ENCODE data around the gene GEMIN4.
"Not testable (repeated sequence)": the region's sequence is repeated elsewhere in the genome, so short reads cannot be mapped to it uniquely, and the experiment has no call there.

GEMIN4 gene

GRCh38 chr17:703081-703875 is 48.8 kb downstream of the GEMIN4 start:
- no peak for DNase-seq (ENCODE audit: low read depth in 2 of 2)

GRCh38 chr17:700504-701094 is 51.5 kb downstream of the GEMIN4 start:
- DNase-seq (ENCODE audit: low read depth in 2 of 2), result no peak

- no peak for DNase-seq (ENCODE audit: low read depth in 2 of 2)
Measured at GRCh38 chr17:699345-699744, 52.7 kb downstream of the GEMIN4 start.

GRCh38 chr17:698096-698495 is 54.0 kb downstream of the GEMIN4 start:
- DNase-seq (ENCODE audit: low read depth in 2 of 2), result not testable (repeated sequence)

DNA sequence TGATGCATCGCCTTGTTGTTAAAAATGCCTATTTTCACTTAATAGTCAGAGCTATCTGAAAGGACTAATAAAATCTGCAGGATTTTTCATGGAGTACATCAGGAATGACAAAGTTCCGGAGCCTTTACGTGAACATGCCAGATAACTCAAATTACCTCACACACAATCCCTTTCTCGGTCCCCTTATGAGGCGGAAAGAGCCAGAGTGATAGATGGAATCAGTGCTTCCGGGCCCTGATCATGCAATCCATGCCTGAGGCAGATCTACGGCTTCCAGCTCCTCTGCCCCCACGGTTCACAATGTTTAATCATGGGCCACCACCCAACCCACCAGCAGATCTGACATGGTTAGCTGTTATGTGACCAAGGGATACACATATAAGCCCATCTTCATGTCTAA is 54.4 kb downstream of the GEMIN4 start:
- no peak for DNase-seq (ENCODE audit: low read depth in 2 of 2)

DNA sequence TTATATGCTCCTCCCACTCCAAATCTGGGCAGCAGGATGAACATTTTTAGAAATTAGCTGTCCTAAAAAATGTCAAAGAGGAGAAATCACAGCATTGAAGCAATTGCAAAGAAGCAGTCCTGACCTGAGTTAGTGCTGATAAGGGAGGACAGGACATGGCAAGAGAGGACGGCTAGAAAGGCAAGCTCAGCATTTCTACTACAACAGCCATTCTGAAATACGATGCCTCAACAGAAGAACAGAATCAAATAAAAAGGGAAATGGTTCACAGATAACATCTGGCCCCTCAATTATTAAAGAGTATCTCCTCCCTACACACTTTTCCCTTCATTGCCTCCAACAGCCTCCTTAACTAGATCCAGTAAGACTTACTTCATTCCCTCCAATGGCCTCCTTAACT is 55.7 kb downstream of the GEMIN4 start:
- DNase-seq (ENCODE audit: low read depth in 2 of 2), result no peak

Data from stimulated activated CD4-positive, alpha-beta T cell treated with anti-CD3 and anti-CD28 coated beads, Interleukin-15, amount 100 ng/mL, for 48 hours (primary cell).